ENCODE measurements around the gene GADD45GIP1.
"Not testable (repeated sequence)": the region's sequence is repeated elsewhere in the genome, so short reads cannot be mapped to it uniquely, and the experiment has no call there.

GADD45GIP1 gene

DNA sequence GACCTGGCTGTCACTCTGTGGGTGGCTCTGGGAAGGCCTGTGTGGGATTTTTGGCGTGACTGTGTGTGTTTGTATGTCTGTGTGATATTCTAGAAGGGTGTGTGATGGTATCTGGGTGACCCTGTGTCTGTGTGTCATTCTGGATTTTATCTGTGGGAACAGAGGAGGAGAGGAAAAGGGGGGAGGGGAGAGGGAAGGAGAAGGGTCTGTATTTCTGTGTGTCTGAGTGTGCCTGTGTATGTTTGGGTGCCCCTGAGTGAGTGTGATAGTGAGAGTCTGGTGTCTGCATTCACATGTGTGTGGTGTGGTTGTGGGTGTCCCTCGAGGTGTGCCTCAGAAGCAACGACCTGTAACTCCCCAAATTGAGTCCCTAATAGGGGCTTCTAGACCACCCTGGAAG lies 30.2 kb upstream of the GADD45GIP1 start:
- no peak for DNase-seq

DNA sequence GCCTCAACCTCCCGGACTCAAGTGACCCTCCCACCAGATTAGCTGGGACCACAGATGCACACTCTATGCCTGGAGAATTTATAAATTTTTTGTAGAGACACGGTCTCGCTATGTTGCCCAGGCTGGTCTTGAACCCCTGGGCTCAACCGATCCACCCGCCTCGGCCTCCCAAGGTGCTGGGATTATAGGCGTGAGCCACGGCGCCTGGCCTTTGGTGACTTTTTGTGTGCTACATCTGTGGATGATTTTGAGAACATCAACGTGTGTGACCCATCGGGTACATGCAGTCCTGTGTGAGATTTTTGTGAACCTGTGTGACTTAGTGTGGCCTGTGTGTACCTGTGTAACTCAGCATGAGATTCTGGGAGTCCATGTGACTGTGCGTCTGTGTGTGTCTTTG lies 29.7 kb upstream of the GADD45GIP1 start:
- DNase-seq = no peak

DNA sequence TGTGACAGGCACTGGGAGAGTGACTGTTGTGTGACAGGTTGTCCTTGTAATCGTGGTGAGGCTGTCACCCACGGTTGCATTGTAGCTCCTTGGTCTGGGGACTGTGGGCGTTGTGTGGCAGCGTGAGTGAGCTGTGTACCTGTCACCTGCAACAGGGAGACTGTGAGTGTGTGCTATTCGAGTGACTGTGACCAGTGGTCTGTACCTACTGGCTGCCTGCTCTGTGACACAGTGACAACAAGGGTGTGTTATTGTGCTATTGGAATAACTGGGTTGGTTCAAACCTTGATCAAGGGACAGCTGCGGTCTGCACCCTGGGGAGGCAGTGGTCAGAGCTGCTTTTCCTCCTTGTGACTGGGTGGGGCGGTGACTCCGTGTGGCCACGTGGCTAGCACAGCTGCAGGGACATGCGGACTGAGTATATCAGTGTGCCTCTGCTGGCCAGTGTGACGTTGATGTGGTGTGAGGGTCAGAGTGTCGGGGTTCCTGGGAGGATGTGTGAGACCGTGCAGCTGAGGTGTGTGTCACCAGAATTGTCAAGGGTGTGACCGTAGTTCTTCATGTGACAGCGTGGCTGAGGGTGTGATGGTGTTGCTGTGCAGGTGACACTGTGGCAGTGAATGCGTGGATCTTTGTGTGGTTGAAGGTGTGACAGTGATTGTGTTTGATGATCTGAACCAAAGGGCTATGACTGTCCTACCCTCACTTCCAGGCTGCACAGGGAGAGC lies 28.2 kb upstream of the GADD45GIP1 start:
- no peak for DNase-seq

DNA sequence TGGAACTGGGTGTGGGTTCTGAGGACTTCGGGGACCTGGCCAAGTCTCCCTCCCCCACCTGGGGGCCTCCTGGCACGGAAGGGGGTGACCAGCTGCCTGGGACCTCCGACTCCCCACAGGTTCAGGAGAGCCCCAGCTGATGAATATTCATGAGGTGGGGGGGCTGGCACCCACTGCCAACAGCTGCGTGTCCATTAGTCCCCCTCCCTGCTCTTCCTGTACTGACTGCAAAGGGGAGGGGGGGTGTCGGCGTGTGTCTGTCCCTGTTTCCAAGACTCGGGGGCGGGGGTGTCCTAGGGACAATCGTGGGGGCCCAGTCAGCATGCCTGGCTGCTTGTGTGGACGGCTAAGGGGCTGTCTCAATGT lies 27.6 kb upstream of the GADD45GIP1 start:
- DNase-seq = no peak

DNA sequence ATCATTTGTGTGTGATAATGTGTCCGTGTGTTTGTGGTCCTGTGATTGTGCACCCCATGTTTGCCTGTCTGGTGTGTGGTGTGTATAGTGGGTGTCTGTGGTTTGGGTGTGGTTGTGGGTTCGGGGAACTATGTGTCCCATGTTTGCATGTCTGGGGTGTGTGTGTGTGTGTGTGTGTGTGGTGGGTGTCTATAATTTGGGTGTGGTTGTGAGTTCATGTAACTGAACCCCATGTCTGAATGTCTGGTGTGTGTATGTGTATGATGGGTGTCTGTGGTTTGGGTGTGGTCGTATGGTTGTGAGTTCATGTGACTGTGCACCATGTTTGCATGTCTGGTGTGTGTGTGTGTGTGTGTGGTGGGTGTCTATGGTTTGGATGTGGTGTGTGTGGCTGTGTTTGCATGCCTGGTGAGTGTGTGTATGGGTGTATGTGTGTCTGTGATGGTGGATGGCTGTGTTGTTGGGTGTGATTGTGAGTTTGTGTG lies 27.2 kb upstream of the GADD45GIP1 start:
- peak; percentile 46 for DNase-seq

DNA sequence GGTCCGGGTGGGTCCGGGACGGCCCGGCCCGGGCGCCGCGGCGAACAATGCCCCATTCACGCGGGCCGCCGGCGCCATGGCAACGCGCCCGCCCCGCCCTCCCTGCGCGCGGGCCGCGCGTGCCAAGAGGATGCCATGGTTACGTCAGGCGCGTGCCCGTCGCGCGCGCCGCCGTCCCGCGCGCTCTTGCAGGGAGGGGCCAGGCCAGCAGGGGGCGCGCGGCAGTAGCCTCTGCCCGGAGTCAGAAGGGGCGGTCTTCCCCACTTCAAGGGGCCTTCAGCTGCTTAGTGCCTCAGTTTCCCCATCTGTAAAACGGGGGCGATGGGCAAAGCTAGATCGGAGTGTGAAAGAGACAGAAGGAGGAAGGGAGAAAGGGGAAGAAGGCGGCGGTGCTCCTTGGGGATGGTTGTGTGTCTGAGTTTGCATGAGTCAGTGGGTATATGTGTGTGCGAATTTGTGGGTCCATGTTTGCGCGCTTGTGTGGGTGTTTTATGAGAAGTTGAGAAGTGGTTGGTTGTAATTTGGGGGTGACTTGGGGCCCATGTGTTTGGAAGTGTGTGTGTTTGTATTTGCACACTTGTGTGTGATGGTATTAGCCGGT lies 26.6 kb upstream of the GADD45GIP1 start:
- peak; percentile 83 for DNase-seq

DNA sequence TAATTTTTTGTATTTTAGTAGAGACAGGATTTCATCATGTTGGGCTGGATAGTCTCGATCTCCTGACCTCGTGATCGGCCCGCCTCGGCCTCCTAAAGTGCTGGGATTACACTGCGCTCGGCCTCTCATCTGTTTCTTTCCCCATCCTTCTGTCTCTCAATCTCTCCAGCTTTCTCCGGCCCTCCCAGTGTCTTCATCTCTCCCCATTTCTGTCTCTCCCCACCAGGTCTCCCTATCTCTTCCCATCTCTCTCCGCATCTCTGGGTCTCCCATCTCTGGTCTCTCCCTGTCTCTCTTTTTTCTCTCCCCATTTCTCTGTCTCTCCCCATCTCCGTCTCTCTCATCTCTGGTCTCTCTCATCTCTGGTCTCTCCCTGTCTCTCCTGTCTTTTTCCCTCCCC lies 26.1 kb upstream of the GADD45GIP1 start:
- DNase-seq = no peak

DNA sequence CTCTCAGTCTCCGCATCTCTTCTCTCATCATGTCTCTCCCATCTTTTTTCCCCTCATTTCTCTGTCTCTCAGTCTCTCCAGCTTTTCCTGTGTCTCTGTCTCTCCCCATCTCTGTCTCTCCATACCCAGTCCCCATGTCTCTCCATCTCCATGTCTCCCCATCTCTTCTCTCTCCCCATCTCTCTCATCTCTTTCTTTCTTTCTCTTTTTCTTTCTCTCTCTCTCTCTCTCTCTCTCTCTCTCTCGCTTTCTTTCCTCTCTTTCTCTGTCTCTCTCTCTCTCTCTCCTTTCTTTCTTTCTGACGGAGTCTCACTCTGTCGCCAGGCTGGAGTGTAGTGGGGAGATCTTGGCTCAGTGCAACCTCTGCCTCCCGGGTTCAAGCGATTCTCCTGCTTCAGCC lies 25.6 kb upstream of the GADD45GIP1 start:
- no peak for DNase-seq

DNA sequence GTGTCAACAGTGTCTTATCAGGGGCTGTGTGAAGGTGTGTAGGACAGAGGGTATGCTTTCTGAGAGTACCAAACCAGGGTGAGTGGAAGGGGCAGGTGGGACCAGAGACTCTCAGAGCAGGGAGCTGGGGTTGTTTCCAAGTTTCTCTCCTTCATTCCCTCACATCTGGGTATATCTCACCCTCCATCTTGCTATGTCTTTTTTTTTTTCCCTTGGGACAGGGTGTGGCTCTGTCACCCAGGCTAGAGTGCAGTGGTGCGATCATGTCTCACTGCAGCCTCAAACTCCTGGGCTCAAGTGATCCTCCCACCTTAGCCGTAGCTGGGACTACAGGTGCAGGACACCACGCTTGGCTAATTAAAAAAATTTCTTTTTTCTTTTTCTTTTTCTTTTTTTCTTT lies 23.0 kb upstream of the GADD45GIP1 start:
- DNase-seq = no peak

DNA sequence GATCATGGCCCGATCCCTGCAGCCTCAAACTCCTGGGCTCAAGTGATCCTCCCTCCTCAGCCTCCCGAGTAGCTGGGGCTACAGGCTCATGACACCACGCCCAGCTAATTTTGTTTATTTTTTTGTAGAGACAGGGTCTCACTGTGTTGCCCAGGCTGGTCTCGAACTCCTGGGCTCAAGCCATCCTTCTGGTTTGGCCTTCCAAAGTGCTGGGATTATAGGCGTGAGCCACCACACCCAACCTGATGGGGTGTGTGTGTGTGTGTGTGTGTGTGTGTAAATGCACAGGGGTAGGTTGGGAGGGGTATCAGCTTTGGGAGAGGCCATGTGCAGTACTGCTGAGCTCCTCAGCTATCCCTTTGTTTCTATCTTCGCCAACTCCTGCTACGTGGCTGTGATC lies 19.1 kb upstream of the GADD45GIP1 start:
- not testable (repeated sequence) for DNase-seq

DNA sequence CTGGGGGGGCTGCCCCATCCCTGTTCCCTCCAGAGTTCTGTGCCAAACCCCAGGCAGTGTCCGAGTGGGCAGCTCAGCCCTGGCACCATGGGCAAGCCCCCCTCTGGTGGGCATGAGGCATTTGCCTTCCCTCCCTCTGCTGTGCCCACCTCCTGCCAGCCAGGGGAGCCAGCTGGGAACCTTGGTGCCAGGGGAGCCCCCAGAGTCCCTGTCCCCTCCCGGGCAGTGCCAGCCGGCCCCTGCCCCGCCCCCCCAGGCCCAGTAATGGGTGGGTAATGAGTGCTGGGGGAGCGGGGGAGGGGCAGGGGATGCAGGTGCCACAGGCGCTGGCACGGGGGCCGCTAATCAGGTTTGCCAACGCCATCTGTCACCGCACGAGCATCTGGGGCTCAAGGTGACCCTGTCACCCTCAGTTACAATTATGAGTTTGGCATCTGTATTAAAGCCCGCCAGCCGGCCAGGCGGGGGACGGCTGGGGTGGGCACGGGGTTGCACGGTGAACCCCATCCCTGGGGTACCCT lies 18.3 kb upstream of the GADD45GIP1 start:
- DNase-seq = no peak

DNA sequence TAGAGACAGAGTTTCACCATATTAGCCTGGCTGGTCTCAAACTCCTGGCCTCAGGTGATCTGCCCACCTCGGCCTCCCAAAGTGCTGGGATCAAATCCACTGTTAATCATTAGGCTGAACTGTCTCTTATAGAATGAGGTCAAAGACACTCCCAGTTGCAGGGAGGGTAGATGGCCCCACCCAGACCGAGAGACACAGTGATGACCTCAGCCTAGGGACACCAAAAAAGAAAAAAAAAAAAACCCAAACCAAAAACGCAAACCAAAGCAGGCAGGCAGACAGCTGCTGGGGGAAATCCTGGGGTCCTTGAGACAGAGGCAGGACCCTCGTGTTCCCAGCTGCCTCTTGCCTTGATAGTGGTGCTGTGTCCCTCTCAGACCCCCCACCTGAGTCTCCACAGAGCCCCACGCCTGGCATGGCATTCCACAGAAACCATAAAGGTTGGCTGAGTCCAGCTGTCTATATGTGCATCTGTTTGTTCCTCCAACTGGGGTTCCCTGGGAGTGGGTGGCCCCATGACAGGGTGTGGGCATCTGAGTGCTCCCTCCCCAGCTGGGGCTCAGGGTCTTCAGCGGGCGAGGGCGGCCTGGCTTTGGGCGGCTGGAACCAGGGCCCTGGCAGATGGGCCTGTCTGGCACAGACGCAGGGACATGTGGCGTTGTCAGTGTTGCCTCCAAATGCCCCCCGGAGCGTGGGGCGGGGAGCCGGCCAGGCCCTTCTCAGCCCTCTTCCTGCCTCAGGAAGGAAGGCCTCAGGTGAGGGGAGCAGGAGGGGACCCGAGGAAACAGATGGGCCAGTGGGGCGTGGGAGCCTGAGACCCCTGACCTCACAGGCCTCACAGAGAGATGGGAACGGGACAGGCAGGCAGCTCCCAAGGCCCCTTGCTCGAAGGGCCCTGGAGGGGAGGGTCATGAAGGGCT lies 17.5 kb upstream of the GADD45GIP1 start:
- peak; percentile 74 for DNase-seq

DNA sequence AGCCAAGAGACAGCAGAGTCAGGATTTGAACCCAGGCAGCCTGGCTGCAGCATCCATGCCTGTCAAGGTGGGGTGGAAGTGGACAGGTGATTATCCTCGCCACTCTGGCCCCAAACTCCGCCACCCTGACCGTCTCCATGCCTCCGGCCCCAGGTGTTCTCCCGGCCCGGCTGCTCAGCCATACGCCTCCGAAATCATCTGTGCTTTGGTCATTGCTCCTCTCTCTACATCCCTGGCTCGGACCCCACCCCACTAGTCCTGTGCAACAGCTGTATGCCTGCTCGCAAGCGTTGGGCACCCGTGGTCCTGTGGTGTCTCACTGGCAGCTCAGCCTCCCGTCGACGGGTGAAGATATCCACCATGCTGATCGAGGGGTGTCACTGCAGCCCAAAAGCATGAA lies 16.2 kb upstream of the GADD45GIP1 start:
- no peak for DNase-seq

DNA sequence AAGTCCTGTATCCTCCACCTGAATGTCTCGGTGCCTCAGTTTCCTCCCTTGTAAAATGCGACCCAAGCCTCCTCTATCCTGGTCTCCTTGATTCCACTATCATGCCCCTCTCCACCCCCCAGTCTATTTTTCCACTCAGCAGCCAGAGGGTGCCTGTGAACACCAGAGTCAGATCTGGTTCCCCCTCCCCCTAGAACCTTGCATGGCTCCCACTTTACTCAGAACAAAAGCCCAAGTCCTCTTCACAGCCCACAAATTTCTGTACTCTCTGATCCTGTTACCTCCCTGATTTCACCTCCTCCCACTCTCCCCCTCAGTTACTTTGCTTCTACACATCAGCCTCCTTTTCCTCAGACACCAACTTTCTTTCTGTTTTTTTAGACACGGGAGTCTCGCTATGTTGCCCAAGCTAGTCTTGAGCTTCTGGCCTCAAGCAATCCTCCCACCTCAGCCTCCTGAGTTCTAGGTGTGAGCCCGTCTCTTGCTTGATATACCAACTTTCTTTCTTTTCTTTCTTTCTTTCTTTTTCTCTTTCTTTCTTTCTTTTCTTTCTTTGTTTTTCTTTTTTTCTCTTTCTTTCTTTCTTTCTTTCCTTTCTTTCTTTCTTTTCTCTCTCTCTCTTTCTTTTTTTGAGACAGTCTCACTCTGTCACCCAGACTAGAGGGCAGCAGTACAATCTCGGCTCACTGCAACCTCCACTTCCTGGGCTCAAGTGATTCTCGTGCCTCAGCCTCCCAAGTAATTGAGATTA lies 13.2 kb upstream of the GADD45GIP1 start:
- no peak for DNase-seq

DNA sequence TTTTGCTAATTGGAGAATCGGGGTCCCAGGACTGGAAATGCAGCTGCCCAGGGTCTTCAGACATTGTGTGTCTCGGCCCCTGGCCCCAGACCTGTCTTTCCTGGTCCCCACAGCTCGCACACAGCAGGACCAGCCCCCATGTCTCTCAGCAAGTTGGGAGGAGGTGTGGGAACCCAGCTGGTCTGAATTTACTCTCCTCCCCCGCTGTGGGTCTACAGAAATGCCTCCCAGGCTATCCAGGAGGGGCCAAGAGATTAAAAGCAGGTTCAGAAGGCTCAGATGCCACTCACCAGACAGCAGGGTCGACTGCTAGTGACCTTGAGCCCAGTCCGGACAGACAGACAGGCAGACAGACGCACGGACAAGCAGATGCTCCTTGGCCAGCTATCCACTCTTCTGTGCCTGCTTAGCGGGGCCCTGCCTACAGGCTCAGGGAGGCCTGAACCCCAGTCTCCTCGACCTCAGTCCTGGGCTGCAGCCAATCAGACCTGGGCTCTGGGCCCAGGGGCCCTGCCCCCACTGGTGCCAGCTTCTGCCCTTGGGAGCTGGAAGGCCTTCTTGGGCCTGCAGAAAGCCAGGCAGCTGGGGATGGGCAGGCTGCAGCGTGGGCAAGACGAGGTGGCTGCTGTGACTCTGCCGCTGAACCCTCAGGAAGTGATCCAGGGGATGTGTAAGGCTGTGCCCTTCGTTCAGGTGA lies 12.4 kb upstream of the GADD45GIP1 start, which contains the start of gene DAND5:
TSS of gene DAND5 (plus strand) at position 285 of the 697 bp plus-strand sequence. CDS start at position 370, 85 bp downstream.
- DNase-seq = peak; percentile 62

DNA sequence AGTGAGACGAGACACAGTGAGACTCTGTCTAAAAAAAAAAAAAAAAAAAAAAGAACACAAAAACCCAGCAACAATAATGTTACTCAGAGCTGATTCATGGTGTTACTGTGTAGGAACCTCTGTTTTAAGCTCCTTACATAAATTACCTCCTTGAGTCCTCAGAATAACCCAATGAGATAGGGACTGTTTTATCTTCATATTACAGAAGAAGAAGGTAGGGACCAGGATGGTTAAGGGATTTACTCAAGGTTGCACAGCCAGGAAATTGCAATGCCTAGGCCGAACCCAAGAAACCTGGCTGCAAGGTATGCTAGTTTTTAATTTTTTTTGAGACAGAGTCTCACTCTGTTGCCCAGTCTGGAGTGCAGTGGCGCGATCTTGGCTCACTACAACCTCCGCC lies 10.9 kb upstream of the GADD45GIP1 start:
- DNase-seq = no peak

DNA sequence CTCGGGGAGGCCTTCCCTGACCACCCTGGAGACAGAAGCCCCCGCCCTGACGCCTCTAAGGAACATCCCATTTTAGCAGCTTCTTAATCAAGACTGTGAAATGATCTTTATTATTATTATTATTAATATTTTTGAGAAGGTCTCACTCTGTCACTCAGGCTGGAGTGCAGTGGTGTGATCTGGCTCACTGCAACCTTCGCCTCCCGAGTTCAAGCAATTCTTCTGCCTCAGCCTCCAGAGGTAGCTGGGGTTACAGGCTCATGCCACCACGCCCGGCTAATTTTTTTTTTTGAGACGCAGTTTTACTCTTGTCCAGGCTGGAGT lies 8.8 kb upstream of the GADD45GIP1 start:
- no peak for DNase-seq

DNA sequence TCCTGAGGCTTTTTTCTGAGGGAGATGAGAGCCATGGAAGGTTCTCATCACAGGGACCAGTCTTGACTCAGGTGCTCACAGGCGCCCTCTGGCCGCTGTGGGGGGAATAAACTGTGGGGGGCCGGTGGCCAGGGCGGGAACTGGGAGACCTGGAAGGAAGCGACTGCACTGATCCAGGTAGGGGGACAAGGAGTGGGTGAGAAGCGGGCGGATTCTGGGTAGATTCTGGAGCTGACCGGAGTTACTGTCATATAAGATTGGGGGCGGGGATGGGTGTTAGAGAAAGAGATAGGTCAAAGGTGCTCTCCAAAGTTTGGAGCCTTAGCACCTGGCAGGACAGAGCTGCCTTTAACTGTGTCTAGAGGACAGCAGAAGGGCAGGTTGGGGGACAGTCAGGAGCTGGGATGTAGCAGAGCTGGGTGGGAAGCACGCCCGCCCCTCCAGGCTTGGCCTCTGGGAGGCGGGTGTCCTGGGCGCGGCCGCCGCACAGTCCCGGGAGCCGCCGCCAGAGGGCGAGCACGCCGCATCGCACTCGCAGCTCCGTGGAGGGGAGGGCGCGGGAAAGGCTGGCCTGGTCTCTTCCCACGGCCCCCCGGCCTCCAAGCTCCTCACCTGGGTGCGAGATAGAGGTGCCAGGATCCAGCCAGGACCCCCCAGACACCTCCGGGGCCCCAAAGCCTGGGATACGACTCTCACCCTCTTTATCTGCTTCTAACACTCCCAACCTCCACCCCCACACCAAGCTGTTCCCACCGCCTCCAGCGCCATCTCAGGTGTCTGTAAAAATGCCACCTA lies 8.2 kb upstream of the GADD45GIP1 start:
- peak; percentile 89 for DNase-seq

DNA sequence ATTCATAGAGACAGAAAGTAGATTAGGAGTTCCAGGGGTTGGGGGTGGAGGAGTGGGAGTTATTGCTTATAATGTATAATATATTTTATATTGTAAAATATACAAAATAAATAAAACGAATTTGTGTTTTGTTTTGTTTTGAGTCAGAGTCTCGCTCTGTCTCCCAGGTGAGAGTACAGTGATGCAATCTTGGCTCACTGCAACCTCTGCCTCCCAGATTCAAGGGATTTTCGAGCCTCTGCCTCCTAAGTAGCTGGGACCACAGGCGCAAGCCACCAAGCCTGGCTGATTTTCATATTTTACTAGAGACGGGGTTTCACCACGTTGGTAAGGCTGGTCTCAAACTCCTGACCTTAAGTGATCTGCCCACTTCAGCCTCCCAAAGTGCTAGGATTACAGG lies 2.5 kb upstream of the GADD45GIP1 start:
- DNase-seq = no peak

DNA sequence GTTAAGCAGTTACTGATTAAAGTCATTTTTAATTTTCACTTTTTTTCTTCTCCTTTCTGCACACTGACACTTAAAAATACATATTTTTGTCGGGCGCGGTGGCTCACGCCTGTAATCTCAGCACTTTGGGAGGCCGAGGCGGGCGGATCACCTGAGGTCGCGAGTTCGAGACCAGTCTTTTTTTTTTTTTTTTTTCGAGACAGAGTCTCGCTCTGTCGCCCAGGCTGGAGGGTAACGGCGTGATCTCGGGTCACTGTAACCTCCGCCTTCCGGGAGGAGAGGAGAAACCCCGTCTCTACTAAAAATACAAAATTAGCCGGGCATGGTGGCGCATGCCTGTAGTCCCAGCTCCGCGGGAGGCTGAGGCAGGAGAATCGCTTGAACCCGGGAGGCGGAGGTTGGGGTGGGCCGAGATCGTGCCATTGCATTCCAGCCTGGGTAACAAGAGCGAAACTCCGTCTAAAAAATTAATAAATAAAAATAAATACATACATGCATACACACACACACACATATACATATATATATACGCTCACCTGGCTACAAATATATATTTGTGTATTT lies 448 bp upstream of the GADD45GIP1 start:
- DNase-seq = not testable (repeated sequence)

DNA sequence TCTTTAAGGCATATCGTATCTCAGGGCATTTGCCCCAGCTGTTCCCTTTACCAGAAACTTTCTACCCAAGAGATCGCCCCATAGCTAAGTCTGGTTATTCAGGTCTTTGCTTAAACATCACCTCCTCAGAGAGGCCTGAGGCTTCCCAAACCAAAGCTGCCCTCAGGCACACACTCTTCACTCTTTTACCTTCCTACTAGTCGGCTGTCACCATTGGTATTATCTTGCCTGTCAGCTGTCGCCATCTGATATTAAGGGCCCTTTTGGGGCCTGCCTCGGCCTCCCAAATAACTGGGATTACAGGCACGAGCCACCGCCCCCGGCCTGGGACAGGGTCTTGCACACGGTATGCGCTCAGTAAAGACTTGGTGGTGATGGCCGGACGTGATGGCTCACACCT lies 1.0 kb downstream of the GADD45GIP1 start:
- no peak for DNase-seq
